ENCODE measurements around the gene RPS6KA2.

DNA sequence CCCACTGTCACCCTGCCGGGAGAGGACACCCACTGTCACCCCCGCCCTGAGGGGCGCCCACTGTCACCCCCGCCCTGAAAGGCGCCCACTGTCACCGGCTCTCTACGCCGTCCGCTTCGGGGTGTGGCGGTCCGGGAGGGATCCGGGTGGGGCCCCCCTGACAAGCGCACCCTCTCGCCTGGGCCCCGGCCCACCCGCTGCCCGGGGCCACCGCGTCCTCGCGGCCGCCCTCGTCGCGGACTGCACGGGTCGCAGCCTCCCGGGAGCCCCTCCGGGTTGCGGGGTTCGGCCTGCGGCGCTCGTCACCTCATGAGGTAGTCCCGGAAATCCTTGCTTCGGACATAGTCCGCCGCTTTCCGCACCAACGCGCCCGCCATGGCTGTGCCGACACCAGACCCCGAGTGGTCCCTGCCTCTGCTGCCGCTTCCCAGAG is 244.5 kb downstream of the RPS6KA2 start:
- no peak for TF ChIP-seq CTCF (conservative IDR thresholded peaks at IDR 0.05)
- no peak for TF ChIP-seq EZH2 (IDR thresholded peaks at IDR 0.05; ENCODE audit: low read depth)
